ENCODE data around the gene STK16. TPM values are rescaled to one million over a fixed set of nuclear protein-coding genes. Genes with fewer than 3 reads are reported as not detected.

The STK16 gene
- total and polyA plus RNA-seq, 2 of the 4 experiments (the other 2 are of a cell fraction), result 44.4 to 50.1 TPM

GRCh38 chr2:219252570-219252899, 7.3 kb downstream of the STK16 start:
- peaks cover 40% of the 10 kb centered on the region for H3K4me1 ChIP-seq (ENCODE audit: control insufficient read depth, insufficient read depth, low read length)
- no peak overlapping the region for H2BK5ac ChIP-seq (ENCODE audit: low read depth, low read length, poor library complexity, severe bottlenecking)
- 23% methylated on average over 7 of the region's 9 CpGs; no CpG with 5 or more reads in 1 of the 2 experiments for WGBS, 2 experiments (ENCODE audit: extremely low coverage in 2 of 2, insufficient read length in 1 of 2)
- H4K91ac ChIP-seq (ENCODE audit: insufficient read depth, low read depth, low read length), result no peak overlapping the region
- POLR2A ChIA-PET (ENCODE audit: unreplicated experiment), result no interaction called here
- H3K56ac ChIP-seq (ENCODE audit: extremely low read depth, insufficient read depth, low read length), result no peak overlapping the region
- H4K5ac ChIP-seq (ENCODE audit: low read depth, low read length), result no peak overlapping the region; the same call in 1 of the 2 replicates
- intact Hi-C loops (cut with micrococcal nuclease) (no loop called here), in situ Hi-C loops (cut with MboI; ENCODE audit: low sequenced_read_pairs) (no loop called here), dilution Hi-C loops (cut with HindIII; ENCODE audit: low sequenced_read_pairs, unreplicated experiment) (no loop called here)
- no peak overlapping the region for H3K18ac ChIP-seq (ENCODE audit: low read depth, low read length)
- TF ChIP-seq CHD1 (IDR thresholded peaks at IDR 0.05; ENCODE audit: low read depth, low read length) (no peak), CEBPB (IDR thresholded peaks at IDR 0.05; ENCODE audit: low read depth, low read length) (no peak), RAD21 (IDR thresholded peaks at IDR 0.05; ENCODE audit: low read length) (no peak), POLR2A (IDR thresholded peaks at IDR 0.05; ENCODE audit: low read depth, low read length) (no peak), FOS (IDR thresholded peaks at IDR 0.05; ENCODE audit: low read depth, low read length) (no peak), RCOR1 (IDR thresholded peaks at IDR 0.05; ENCODE audit: insufficient replicate concordance, low read length) (no peak), CTCF (conservative IDR thresholded peaks at IDR 0.05; ENCODE audit: low read depth, low read length) (no peak), MAFK (IDR thresholded peaks at IDR 0.05; ENCODE audit: low read depth, low read length) (no peak), SMC3 (IDR thresholded peaks at IDR 0.05; ENCODE audit: low read depth, low read length) (no peak), RFX5 (IDR thresholded peaks at IDR 0.05; ENCODE audit: low read depth, low read length) (no peak), BHLHE40 (IDR thresholded peaks at IDR 0.05; ENCODE audit: low read depth, low read length) (no peak), ELK1 (IDR thresholded peaks at IDR 0.05; ENCODE audit: borderline replicate concordance, low read depth, low read length) (no peak), NFE2L2 (IDR thresholded peaks at IDR 0.05; ENCODE audit: low read depth, low read length) (no peak), MXI1 (IDR thresholded peaks at IDR 0.05; ENCODE audit: borderline replicate concordance, low read depth, low read length) (no peak), USF2 (IDR thresholded peaks at IDR 0.05; ENCODE audit: low read depth, low read length) (no peak), MAZ (IDR thresholded peaks at IDR 0.05; ENCODE audit: borderline replicate concordance, low read depth, low read length) (no peak)
- CTCF ChIA-PET, result interaction anchor here (0.6 kb wide), 1 partner anchor 37 kb away, joined by 3 read pairs; no protein-coding TSS in a partner anchor
- H2BK15ac ChIP-seq (ENCODE audit: low read depth, low read length), result no peak overlapping the region
- H3K9me1 ChIP-seq (ENCODE audit: insufficient read depth, low read length), result peaks cover 30% of the 10 kb centered on the region
- ATAC-seq (ENCODE audit: low read depth), result no peak
- no peaks in the 10 kb centered on the region for H3K9me3 ChIP-seq (ENCODE audit: control insufficient read depth, insufficient read depth, low read length)
- H3K23ac ChIP-seq (ENCODE audit: low read depth, low read length), result no peak overlapping the region
- H2AK5ac ChIP-seq (ENCODE audit: low read depth, low read length), result no peak overlapping the region
- H3K9ac ChIP-seq (ENCODE audit: low read depth, low read length), result no peak overlapping the region
- no peak for DNase-seq
- peak overlapping the region; percentile 8; the same call in 1 of the 2 replicates for H2BK120ac ChIP-seq (ENCODE audit: low read depth, low read length)
- peak overlapping the region; percentile 5 for H2AK9ac ChIP-seq (replicated peaks; ENCODE audit: low read depth, low read length, poor library complexity)
- H3K14ac ChIP-seq (replicated peaks; ENCODE audit: low read depth, low read length), result no peak overlapping the region
- no peak overlapping the region for H2BK20ac ChIP-seq (ENCODE audit: low read depth, low read length)
- H3K36me3 ChIP-seq (ENCODE audit: control insufficient read depth, insufficient read depth, low read length), result peaks cover 14% of the 10 kb centered on the region; the same call in 1 of the 2 replicates
- H3K4me2 ChIP-seq (ENCODE audit: low read depth, low read length), result peak overlapping the region; percentile 96
- peak overlapping the region in 1 of 2 experiments; percentile 40; a peak in 1 of 4 replicates for H4K8ac ChIP-seq (ENCODE audit: low read depth in 2 of 2, low read length in 2 of 2)
- H3K4me3 ChIP-seq (ENCODE audit: insufficient read depth, low read depth, low read length), result peak overlapping the region; percentile 57; the same call in 1 of the 2 replicates
- H3K4ac ChIP-seq (ENCODE audit: low read depth, low read length), result peak overlapping the region; percentile 35; the same call in 1 of the 2 replicates
- no TSS peak for BruUV-seq (replicated peaks)
- H4K20me1 ChIP-seq (ENCODE audit: insufficient read depth, low read length), result 0 out of 2 replicates have a peak, but pooled peaks cover 8% of the 10 kb centered on the region
- H3K79me1 ChIP-seq (ENCODE audit: low read depth in 1 of 2, low read length in 2 of 2), result peaks cover 6 to 15% of the 10 kb centered on the region in 2 experiments; a peak in 3 of 4 replicates
- H3K27ac ChIP-seq (ENCODE audit: insufficient read depth, low read length), result no peak overlapping the region
- H2AFZ ChIP-seq (replicated peaks; ENCODE audit: low read length, poor library complexity), result peak overlapping the region; percentile 93
- H3K27me3 ChIP-seq (ENCODE audit: control insufficient read depth, insufficient read depth, low read length), result peaks cover 13% of the 10 kb centered on the region

Measured in IMR-90 (cell line).